KOPT-K1 (cell line): Measurements from ENCODE around the gene FTO.

Source experiments
- H3K27ac ChIP-seq: fragments of 200-600 bp; sonication (generic); 2 replicates; pipeline ENCODE4 v1.5.1; 2016; ENCODE audit warnings: antibody characterized with exemption, mild to moderate bottlenecking, low read depth, low read length; ENCODE audit not compliant: poor library complexity, severe bottlenecking
- H3K36me3 ChIP-seq: fragments of 200-600 bp; sonication (generic); 2 replicates; pipeline ENCODE4 v1.5.1; 2017; ENCODE audit warnings: antibody characterized with exemption, mild to moderate bottlenecking, low read length, moderate library complexity; ENCODE audit not compliant: insufficient read depth
- H3K9me3 ChIP-seq: fragments of 200-600 bp; sonication (generic); 2 replicates; pipeline ENCODE4 v1.5.1; 2017; ENCODE audit warnings: antibody characterized with exemption, low read length, mild to moderate bottlenecking; ENCODE audit not compliant: insufficient read depth, poor library complexity, severe bottlenecking

Gene FTO

DNA sequence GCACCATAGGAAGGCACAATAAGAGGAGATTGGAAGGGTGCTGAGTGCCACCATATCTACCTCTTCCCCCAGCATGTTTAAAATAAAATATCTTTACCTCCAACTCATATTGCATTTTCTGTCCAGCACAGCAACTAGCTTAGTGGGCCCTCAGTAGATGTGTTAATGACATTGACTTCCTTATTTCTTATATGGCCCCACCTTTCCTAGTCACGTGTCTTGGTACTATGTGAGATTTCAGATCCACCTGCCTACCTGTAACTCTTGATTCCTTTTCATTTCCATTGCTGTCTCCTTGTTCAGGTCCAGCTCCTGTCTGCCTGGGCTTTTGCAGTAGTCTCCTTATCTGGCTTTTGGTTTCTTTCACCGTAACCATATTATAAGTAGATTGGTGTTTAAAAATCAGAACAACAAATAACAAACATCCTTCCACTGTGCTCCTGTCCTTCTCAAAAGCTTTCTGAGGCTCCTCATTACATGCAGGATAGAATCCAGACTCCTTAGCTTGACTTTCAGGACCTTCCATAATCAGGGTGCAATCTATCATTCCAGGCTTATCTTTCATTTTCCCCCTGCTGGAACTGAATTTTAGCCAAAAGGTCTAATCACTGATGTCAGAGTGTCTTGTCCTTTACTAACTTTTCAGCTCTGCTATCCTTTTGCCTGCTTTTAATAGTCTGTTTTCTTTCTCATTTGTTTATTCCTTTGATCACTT is 71.3 kb downstream of the FTO start:
- no peak overlapping the region for H3K27ac ChIP-seq
- H3K36me3 ChIP-seq: no peaks in the 10 kb centered on the region
- no peaks in the 10 kb centered on the region for H3K9me3 ChIP-seq

DNA sequence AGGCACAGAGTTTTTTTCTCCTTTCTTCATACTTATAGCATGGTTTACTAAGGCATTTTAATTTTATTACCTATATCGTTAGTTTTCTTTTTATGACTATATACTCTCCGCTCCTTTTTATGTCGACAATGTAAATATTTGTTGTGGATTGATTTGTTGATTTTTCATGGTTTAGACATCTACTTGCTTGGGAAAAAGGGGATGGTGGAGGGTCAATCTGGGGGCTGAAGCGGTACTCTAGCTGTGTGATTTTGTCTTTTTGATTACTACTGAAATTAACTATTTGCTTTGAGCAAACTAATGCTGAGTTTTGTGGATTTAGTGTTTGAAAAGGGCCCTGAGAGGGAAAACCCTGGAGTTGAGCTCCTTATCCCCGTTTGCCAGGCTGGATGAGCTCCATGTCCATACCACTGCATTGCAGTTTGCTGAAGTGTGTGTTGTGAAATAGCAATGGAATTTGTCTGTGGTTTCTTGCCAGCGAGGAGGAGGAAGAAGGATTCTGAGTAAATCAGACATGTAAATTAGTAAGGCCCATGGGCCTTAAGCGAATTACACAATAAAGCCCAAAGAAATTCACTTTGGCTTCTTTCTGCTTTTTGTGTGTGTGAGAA is 72.0 kb downstream of the FTO start:
- no peaks in the 10 kb centered on the region for H3K36me3 ChIP-seq
- no peak overlapping the region for H3K27ac ChIP-seq
- H3K9me3 ChIP-seq: no peaks in the 10 kb centered on the region

DNA sequence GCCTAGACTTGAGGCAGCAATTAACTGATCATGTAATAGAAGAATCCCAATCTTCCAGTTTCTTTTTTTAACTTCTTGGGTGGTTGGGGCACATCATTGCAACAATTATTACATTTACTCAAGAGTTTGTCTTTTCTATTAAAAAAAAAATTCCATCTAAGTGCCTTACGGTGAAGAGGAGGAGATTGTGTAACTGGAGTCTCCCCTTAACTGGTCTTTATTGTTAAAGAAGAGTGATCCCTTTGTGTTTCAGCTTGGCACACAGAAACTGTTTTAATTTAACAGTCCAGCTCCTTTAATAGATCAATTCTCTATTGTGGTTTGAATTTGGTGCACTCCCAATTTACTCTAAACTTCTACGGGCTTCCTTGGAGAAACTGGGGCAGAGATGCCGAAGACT is 75.2 kb downstream of the FTO start:
- Histone ChIP-seq H3K9me3 (no peaks in the 10 kb centered on the region), H3K36me3 (no peaks in the 10 kb centered on the region), H3K27ac (no peak overlapping the region)

DNA sequence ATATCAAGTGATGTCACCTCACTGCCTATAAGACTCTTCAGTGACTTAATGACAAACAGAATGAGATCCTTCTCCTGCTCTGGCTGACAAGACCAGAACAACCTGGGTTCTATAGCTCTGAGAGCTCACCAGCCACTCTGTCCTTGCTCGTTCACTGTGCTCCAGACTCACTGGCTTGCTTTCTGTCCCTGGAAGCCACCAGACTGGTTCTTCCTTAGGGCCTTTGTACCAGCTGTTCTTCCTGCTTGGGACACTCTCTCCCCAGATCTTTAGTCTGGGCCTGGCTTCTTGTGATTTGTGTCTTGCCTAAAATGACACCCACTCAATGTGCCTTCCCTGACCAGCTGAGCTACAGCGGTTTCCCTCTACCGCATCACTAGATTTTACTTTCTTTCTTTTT is 76.1 kb downstream of the FTO start:
- no peaks in the 10 kb centered on the region for H3K9me3 ChIP-seq
- H3K27ac ChIP-seq: no peak overlapping the region
- H3K36me3 ChIP-seq: no peaks in the 10 kb centered on the region

DNA sequence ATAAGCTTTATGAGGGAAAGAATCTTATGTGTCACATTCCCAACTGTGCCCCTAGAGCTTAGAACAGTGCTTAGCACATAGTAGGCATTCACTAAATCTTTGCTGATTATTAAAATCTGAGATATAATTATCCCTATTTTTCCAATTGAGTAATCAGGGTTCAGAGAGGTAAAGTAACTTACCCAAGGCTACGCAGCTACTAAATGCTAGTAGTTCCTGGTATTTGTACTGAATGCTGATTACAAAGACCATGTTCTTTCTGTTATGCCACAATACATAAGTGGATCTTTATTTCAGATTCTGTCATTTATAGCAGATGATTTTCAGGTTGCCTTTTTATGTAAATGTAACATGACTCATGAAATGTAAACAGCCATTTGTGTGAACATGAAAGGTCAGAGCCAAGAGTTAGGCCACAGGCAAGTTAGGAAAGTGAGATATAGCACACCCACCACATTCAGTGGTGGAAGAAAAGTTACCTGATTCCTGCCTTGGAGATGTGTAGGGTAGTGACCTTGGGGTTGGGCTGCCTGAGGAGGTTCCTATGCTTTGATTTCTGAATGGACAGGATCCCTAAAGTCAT is 77.2 kb downstream of the FTO start:
- no peak overlapping the region for H3K27ac ChIP-seq
- H3K36me3 ChIP-seq: no peaks in the 10 kb centered on the region
- H3K9me3 ChIP-seq: no peaks in the 10 kb centered on the region

DNA sequence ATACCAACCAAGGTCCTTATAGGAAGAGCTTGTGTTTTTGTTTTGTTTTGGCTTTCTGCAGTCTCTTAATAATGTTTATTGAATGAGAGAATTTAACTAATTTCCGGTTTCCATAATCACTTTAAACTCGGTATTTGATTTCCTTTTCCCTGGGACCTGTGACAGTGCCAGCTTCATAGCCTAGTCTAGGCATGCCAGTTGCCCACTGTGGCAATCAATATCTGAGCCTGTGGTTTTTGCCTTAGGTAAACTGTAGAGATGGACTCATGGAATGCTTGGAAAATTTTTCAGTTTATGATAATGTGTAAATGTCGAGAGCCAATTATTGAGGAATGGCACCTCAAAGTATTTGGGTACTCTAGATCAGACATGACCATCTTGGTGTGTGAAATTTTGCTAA is 78.2 kb downstream of the FTO start:
- H3K36me3 ChIP-seq: no peaks in the 10 kb centered on the region
- no peaks in the 10 kb centered on the region for H3K9me3 ChIP-seq
- H3K27ac ChIP-seq: no peak overlapping the region

DNA sequence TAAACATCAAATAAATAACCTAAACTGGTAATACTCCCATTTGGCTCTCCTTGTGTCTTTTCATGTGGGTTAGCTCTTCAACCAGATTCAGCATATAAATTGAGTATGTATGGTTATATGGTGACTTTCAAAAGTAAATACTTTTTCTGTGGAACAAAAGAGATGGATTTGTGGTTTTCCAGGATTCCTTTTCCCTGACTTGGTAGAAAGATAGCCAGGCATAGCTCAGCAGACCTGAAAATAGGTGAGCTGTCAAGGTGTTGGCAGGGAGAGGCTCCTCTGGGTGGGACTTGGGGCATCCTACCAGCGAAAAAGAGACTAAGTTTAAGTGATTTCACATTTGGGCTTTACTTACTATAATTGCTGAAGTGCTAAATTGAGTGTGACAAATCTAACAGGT is 80.3 kb downstream of the FTO start:
- no peaks in the 10 kb centered on the region for H3K36me3 ChIP-seq
- H3K9me3 ChIP-seq: no peaks in the 10 kb centered on the region
- no peak overlapping the region for H3K27ac ChIP-seq

DNA sequence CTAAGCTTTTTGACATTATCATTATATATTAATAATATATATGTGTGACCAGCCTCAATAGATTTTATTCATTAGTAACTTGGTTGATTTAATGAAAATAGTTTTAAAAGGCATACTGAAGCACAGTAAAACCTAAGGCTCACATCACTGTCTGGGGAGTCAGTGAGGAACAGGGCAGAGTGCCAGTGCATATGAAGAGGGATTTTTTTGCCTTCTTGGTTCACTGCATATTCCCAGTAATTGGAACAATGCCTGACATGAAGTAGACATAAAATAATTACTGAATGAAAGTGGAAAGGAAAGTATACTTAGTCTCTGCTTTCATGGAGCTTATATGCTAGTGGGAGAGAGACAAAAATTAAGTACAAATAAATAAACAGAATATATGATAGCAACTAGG is 81.1 kb downstream of the FTO start:
- H3K36me3 ChIP-seq: no peaks in the 10 kb centered on the region
- no peak overlapping the region for H3K27ac ChIP-seq
- no peaks in the 10 kb centered on the region for H3K9me3 ChIP-seq

DNA sequence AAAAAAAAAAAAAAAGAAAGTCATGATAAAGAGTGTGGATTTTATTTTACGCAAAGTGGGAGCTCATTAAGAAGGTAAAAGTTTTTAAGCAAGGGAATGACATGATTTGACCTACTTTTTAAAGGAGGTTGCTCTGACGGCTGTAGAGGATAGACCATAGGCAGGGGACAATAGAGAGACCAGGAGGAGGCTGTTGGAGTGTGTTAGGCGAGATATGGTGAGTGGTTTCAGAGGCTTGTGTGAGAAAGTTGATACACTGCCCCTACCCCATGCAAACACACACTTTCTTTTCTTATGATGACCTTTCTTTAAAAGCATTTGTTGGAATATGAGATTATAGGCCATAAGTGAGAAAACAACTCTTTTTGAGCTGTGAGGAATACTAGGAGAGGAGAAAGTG is 82.0 kb downstream of the FTO start:
- Histone ChIP-seq H3K9me3 (no peaks in the 10 kb centered on the region), H3K27ac (no peak overlapping the region), H3K36me3 (no peaks in the 10 kb centered on the region)

DNA sequence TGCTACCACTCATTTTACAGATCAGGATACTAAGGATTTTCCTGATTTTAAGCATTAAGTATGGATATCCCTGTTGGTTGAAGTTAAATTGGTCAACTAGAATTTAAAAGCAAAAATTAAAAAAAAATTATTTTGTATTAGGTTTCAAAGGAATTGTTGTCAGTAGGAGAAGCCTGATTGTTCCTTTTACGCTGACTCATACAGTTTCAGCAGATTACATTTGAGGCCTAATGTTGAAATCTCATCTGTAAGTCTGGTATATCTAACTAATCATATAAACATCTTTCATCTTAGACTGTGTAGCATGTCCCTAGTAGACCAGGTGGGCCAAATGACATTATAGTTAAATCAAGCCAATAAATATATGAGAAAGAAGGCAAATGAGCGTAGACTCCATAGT is 83.5 kb downstream of the FTO start:
- H3K9me3 ChIP-seq: no peaks in the 10 kb centered on the region
- no peaks in the 10 kb centered on the region for H3K36me3 ChIP-seq
- H3K27ac ChIP-seq: no peak overlapping the region

DNA sequence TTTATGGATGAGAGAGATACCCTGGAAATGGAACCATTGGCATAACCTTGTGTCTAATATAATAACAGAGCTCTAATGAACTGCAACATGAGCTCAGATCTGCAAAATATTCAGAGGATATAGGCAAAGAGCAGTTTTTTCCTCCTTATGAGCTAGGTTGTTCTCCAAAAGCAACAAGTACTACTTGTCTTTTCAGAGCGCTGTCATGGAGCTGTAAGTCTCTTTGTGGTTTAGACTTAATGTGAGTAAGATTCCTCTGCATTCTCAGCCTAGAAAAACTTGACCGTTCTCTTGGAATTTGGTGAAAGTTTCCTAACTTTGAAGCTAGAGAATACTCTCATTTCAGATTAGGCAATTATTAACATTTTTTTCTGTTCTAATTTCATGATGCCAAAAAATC is 85.2 kb downstream of the FTO start:
- Histone ChIP-seq H3K27ac (no peak overlapping the region), H3K9me3 (no peaks in the 10 kb centered on the region), H3K36me3 (no peaks in the 10 kb centered on the region)

DNA sequence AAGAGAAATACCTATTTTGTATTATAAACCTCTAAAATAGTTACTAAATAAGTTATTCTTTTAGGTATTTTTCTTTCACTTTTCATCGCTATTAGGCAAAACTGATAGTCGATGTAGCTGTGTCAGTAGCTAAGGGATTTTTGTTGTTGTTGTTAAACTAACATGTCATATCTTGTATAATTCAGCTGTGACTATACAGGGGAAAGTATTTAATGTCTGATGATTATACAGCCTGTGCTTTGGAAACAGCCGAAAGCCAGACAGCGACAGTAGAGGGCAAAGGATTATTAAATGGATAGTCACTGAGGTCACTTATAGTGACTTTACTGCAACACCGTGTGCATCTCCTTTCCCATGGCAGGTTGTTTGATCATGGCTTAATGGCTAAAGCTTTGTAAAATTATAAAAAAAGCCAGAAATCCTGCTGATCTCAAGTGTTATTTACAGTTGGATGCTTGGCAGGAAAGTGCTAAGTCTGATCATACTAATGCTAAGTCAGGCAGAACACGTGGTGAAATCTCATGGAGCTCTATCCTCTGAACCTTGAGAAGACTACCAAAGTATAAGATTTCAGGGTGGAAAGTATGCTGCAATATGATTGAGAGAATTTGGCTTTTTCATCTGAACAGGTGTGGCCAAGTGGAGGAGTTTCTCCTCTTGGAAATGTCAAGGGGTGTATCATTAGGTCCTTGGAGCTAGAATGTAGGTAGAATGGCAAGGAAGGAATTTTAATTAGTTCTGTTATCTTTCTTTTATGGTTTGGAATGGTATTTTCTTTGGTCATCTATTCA is 88.4 kb downstream of the FTO start:
- Histone ChIP-seq H3K27ac (no peak overlapping the region), H3K9me3 (no peaks in the 10 kb centered on the region), H3K36me3 (no peaks in the 10 kb centered on the region)

DNA sequence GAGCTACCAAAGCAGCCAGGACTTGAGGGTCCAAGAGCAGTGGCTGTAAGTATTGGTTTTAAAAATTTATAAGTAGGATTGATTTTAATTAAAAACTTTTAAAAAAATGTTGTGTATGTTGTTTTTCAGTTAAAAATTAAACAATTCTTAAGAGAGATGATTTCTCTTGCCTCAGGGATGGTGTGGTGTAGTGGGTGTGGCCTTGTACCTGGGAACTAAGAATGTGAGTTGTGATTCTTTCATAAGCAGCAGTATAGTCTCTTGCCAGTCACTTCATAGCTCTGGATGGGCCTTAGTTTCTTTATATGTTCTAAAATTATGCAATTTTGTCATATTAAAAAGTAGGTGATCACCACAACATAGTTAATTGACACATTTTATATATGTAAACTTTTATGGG is 99.5 kb downstream of the FTO start:
- H3K36me3 ChIP-seq: no peaks in the 10 kb centered on the region
- H3K9me3 ChIP-seq: peaks cover 10% of the 10 kb centered on the region
- H3K27ac ChIP-seq: no peak overlapping the region

DNA sequence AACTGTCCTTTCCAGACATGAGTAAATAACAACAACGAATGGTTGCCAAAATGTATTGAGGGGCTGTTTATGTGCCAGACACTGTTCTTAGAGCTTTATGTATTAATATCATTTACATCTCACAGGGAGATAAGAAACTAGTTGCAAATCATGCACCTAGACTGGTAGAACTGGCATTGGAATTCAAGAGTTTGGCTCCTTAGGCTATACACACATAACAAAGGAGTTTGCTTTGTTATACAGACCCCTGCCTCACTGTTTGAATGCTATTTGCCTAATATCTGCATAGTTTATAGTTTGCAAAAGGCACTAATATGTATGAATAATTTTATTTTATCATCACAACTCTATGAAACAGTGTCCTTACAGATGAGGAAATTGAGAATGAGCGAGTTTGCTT is 100.0 kb downstream of the FTO start:
- Histone ChIP-seq H3K27ac (no peak overlapping the region), H3K36me3 (no peaks in the 10 kb centered on the region), H3K9me3 (peaks cover 10% of the 10 kb centered on the region)

DNA sequence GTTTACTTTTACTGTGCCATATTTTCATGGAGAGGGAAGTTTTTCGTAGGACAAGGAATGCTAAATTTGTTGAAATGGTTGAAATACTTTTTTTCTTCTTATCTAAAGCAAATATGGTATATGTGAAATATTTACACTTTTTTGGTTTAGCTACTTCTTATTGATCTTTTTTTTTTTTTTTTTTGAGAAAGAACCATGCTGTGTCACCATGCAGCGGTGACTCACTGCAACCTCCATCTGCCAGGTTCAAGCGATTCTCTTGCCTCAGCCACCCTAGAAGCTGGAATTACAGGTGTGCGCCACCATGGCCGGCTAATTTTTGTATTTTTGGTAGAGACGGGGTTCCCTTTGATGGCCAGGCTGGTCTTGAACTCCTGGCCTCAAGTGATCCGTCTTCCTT is 100.5 kb downstream of the FTO start:
- H3K36me3 ChIP-seq: no peaks in the 10 kb centered on the region
- no peak overlapping the region for H3K27ac ChIP-seq
- H3K9me3 ChIP-seq: peaks cover 10% of the 10 kb centered on the region
